ENCODE results near the gene ZNF221. TPM values are rescaled to one million over a fixed set of nuclear protein-coding genes. Genes with fewer than 3 reads are reported as not detected.
"Not testable (repeated sequence)": the region's sequence is repeated elsewhere in the genome, so short reads cannot be mapped to it uniquely, and the experiment has no call there.

The ZNF221 gene
- total RNA-seq, 1 donor from 2014 or later, result 14.3 TPM

DNA sequence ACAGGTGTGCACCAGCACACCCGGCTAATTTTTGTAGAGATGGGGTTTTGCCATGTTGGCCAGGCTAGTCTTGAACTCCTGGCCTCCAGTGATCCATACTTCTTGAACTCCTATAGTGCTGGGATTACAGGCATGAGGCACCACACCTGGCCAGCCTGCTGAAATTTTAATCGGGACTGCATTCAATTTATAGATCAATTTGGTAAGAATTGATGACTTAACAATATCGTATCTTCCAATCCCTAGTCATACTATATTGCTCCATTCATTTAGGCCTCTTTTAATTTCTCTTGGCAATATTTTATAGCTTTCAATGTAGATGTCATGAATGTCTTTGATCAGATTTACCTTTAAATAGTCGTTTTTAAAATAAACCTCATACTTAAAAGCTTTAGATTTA is 10.3 kb upstream of the ZNF221 start:
- Mint-ChIP-seq H3K9me3 (peaks cover 10% of the 10 kb centered on the region), H3K27ac (ENCODE audit: unreplicated experiment) (no peak overlapping the region), H3K4me1 (peaks cover 2% of the 10 kb centered on the region), H3K4me3 (no peak overlapping the region), H3K27me3 (ENCODE audit: low read depth) (peaks cover 62% of the 10 kb centered on the region), H3K36me3 (ENCODE audit: low read depth) (peaks cover 9% of the 10 kb centered on the region)
- no peak for DNase-seq (ENCODE audit: low read depth, low spot score)
- TF ChIP-seq, protein P1, sequence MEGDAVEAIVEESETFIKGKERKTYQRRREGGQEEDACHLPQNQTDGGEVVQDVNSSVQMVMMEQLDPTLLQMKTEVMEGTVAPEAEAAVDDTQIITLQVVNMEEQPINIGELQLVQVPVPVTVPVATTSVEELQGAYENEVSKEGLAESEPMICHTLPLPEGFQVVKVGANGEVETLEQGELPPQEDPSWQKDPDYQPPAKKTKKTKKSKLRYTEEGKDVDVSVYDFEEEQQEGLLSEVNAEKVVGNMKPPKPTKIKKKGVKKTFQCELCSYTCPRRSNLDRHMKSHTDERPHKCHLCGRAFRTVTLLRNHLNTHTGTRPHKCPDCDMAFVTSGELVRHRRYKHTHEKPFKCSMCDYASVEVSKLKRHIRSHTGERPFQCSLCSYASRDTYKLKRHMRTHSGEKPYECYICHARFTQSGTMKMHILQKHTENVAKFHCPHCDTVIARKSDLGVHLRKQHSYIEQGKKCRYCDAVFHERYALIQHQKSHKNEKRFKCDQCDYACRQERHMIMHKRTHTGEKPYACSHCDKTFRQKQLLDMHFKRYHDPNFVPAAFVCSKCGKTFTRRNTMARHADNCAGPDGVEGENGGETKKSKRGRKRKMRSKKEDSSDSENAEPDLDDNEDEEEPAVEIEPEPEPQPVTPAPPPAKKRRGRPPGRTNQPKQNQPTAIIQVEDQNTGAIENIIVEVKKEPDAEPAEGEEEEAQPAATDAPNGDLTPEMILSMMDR (conservative IDR thresholded peaks at IDR 0.05), result no peak

- peaks cover 67% of the 10 kb centered on the region for H3K27me3 Mint-ChIP-seq (ENCODE audit: low read depth)
- peaks cover 11% of the 10 kb centered on the region for H3K36me3 Mint-ChIP-seq (ENCODE audit: low read depth)
- no peaks in the 10 kb centered on the region for H3K4me1 Mint-ChIP-seq
- H3K4me3 Mint-ChIP-seq, result no peak overlapping the region
- H3K9me3 Mint-ChIP-seq, result peaks cover 13% of the 10 kb centered on the region
- DNase-seq (ENCODE audit: low read depth, low spot score), result no peak
- no peak overlapping the region for H3K27ac Mint-ChIP-seq (ENCODE audit: unreplicated experiment)
- TF ChIP-seq, protein P1 (conservative IDR thresholded peaks at IDR 0.05), result no peak
These were observed 9.8 kb upstream of the ZNF221 start for GRCh38 chr19:43941209-43941608.

DNA sequence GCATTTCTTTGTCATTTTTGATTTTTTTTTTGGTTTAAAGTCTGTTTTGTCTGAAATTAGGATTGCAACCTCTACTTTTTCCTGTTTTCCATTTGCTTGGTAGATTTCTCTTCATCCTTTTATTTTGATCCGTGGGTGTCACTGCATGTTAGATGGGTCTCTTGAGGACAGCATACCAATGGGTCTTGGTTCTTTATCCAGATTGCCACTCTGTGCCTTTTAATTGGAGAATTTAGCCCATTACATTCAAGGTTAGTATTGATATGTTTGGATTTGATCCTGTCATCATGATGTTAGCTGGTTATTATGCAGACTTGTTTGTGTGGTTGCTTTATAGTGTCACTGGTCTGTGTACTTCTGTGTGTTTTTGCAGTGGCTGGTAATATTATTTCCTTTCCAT is 3.6 kb upstream of the ZNF221 start:
- Mint-ChIP-seq H3K27me3 (ENCODE audit: low read depth) (peaks cover 67% of the 10 kb centered on the region), H3K36me3 (ENCODE audit: low read depth) (peaks cover 18% of the 10 kb centered on the region), H3K4me1 (peaks cover 15% of the 10 kb centered on the region), H3K9me3 (peaks cover 34% of the 10 kb centered on the region)
- H3K27ac Mint-ChIP-seq (ENCODE audit: unreplicated experiment); DNase-seq (ENCODE audit: low read depth, low spot score); H3K4me3 Mint-ChIP-seq: not testable (repeated sequence)

- peaks cover 40% of the 10 kb centered on the region for H3K9me3 Mint-ChIP-seq
- peak overlapping the region; percentile 79 for H3K4me3 Mint-ChIP-seq
- H3K27me3 Mint-ChIP-seq (ENCODE audit: low read depth), result peaks cover 46% of the 10 kb centered on the region
- peaks cover 31% of the 10 kb centered on the region for H3K36me3 Mint-ChIP-seq (ENCODE audit: low read depth)
- not testable (repeated sequence) for H3K27ac Mint-ChIP-seq (ENCODE audit: unreplicated experiment); DNase-seq (ENCODE audit: low read depth, low spot score)
- peaks cover 16% of the 10 kb centered on the region for H3K4me1 Mint-ChIP-seq
These were observed 1.2 kb upstream of the ZNF221 start for GRCh38 chr19:43949803-43950202.

DNA sequence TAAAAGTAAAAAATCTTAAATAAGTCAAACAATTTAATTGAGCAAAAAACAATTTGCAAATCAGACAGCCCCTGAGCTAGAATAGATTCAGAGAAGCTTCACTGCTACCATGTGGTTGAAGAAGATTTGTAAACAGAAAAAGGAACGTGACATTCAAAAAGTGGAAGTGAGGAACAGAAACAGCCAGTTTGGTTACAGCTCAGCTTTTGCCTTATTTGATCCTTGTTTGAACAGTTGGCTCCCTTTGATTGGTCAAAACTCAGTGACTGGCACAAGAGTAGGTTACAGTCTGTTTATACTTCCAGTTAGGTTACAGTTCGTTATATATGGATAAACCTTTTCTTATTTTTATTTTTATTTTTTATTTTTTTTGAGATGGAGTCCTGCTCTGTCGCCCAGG is 5.8 kb downstream of the ZNF221 start:
- Mint-ChIP-seq H3K4me3 (no peak overlapping the region), H3K36me3 (ENCODE audit: low read depth) (peaks cover 66% of the 10 kb centered on the region), H3K27me3 (ENCODE audit: low read depth) (no peaks in the 10 kb centered on the region), H3K9me3 (peaks cover 31% of the 10 kb centered on the region), H3K27ac (ENCODE audit: unreplicated experiment) (no peak overlapping the region), H3K4me1 (peaks cover 5% of the 10 kb centered on the region)
- TF ChIP-seq, protein P1 (conservative IDR thresholded peaks at IDR 0.05), result no peak
- DNase-seq (ENCODE audit: low read depth, low spot score), result no peak

GRCh38 chr19:43957891-43958290 is 6.9 kb downstream of the ZNF221 start:
- no peak for DNase-seq (ENCODE audit: low read depth, low spot score)
- H3K4me3 Mint-ChIP-seq, result no peak overlapping the region
- no peaks in the 10 kb centered on the region for H3K27me3 Mint-ChIP-seq (ENCODE audit: low read depth)
- peaks cover 30% of the 10 kb centered on the region for H3K9me3 Mint-ChIP-seq
- H3K36me3 Mint-ChIP-seq (ENCODE audit: low read depth), result peaks cover 71% of the 10 kb centered on the region
- TF ChIP-seq, protein P1 (conservative IDR thresholded peaks at IDR 0.05), result no peak
- H3K27ac Mint-ChIP-seq (ENCODE audit: unreplicated experiment), result no peak overlapping the region
- H3K4me1 Mint-ChIP-seq, result no peaks in the 10 kb centered on the region

GRCh38 chr19:43960411-43960810 is 9.4 kb downstream of the ZNF221 start:
- no peaks in the 10 kb centered on the region for H3K27me3 Mint-ChIP-seq (ENCODE audit: low read depth)
- H3K4me1 Mint-ChIP-seq, result no peaks in the 10 kb centered on the region
- peaks cover 29% of the 10 kb centered on the region for H3K9me3 Mint-ChIP-seq
- TF ChIP-seq, protein P1 (conservative IDR thresholded peaks at IDR 0.05), result no peak
- DNase-seq (ENCODE audit: low read depth, low spot score), result no peak
- H3K4me3 Mint-ChIP-seq, result no peak overlapping the region
- H3K27ac Mint-ChIP-seq (ENCODE audit: unreplicated experiment), result no peak overlapping the region
- peaks cover 77% of the 10 kb centered on the region for H3K36me3 Mint-ChIP-seq (ENCODE audit: low read depth)

Data from neural crest cell (in vitro differentiated cells).